ENCODE data around the gene NBPF12.
"Not testable (repeated sequence)": the region's sequence is repeated elsewhere in the genome, so short reads cannot be mapped to it uniquely, and the experiment has no call there.

DNA sequence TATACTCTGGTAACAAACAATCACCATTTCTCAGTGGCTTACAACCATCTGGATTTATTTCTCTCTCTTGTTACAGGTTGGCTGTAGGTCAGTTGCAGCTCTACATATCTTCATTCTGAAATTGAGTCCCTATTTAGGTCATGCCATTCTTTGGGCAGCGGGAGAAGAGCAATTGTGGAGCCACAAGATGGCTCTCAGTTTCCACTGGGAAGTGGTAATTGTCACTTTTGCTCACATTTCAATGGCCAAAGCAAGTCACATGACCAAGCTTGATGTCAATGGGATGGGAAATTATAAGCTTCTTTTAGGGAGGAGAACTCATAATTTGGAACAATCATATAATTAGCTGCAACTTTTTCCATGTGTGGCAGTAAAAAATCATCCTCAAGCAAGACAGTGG, 7.9 kb upstream of the NBPF12 start:
- not testable (repeated sequence) for TF ChIP-seq POLR2A (IDR thresholded peaks at IDR 0.05; ENCODE audit: low read depth, low read length); POLR2AphosphoS5 (IDR thresholded peaks at IDR 0.05; ENCODE audit: low read depth, low read length); TAF1 (IDR thresholded peaks at IDR 0.05; ENCODE audit: borderline replicate concordance, low read depth, low read length)

All from GM12892 (cell line).